ENCODE measurements around the gene CDK11B.

Gene CDK11B

DNA sequence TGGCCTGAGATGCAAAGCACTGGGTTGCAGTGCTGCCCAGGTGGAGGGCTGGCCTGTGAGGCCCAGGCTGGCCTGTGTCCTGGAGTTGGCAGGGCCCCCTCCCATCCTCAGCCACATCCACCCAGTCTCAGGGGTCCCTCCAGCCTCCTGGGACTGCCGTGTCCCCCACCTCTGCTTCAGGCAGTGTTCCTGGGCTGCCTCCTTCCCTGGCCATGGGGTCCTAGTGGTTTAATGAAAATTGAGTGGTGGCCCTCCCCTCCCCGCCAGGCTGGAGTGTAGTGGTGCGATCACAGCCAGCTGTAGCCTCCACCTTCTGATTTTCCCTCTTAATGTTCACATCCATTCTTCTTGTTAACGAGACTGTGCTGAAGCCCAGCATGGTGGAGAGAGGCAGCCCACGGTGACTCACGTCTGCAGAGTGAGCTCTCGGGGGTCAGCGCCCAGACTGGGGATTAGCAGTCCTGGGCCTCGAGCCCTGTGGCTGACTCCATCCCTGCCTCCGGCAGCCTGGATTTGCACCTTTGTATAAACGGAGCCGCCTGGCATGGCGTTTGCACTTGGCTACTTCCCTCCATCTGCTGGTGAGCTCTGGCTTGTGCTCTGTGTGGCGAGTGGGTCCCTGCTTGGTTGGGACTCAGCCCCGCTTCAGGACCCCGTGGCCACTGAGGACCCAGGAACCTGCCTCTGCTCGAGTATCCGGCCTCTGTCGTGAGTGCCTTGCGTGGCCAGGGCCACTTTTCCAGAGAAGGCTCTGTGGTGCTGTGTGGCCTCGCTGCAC, 36.6 kb downstream of the CDK11B start:
- H3K4me1 ChIP-seq (ENCODE audit: control insufficient read depth in 1 of 2, insufficient read depth in 1 of 2, low read depth in 1 of 2, low read length in 1 of 2) = peaks cover 0 to 1% of the 10 kb centered on the region in 2 experiments
- TF ChIP-seq, protein P1, sequence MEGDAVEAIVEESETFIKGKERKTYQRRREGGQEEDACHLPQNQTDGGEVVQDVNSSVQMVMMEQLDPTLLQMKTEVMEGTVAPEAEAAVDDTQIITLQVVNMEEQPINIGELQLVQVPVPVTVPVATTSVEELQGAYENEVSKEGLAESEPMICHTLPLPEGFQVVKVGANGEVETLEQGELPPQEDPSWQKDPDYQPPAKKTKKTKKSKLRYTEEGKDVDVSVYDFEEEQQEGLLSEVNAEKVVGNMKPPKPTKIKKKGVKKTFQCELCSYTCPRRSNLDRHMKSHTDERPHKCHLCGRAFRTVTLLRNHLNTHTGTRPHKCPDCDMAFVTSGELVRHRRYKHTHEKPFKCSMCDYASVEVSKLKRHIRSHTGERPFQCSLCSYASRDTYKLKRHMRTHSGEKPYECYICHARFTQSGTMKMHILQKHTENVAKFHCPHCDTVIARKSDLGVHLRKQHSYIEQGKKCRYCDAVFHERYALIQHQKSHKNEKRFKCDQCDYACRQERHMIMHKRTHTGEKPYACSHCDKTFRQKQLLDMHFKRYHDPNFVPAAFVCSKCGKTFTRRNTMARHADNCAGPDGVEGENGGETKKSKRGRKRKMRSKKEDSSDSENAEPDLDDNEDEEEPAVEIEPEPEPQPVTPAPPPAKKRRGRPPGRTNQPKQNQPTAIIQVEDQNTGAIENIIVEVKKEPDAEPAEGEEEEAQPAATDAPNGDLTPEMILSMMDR (IDR thresholded peaks at IDR 0.05) = no peak

DNA sequence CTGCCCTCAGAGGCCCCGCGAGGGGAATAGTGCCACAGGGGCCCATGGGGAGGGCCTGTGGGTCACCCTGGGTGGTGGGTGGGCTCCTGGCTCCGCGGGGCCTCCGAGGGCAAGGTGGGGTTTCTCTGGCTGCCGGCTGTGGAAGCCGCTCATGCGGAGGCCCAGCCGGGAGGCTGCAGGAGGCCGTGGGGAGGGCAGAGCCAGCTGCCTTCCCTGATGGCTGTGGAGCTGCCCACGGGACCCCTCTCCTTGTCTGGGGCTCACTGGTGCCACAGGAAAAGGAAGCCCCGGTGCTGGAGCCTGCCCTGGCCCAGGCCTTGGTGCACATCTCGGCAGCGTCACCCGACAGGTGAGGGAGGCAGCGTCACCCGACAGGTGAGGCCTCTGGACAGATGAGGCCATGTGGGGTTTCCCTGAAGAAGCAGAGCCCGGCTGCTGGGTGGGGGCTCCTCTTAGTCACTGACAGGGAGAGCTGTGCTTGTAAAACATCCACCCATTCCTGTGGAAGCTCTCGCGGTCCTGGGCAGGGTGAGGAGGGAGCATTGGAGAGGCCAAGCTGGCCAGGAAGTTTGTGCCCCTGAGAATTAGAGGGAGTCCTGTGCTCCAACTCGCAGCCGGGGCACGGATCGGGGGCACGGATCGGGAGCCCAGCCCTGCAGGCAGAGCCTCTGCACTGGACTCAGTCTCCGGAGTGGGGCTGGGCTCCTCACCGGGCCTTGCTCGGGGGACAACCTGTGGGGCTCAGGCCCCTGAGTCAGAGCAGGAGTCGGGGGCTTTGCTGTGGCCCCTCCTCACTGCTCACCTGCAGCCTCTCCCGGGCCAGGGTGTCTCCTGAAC, 37.4 kb downstream of the CDK11B start:
- H3K27ac ChIP-seq = no peak overlapping the region
- peaks cover 7 to 9% of the 10 kb centered on the region in 2 experiments for H3K4me1 ChIP-seq (ENCODE audit: control insufficient read depth in 1 of 2, insufficient read depth in 1 of 2, low read depth in 1 of 2, low read length in 1 of 2)
- H3K36me3 ChIP-seq = peaks cover 10% of the 10 kb centered on the region
- TF ChIP-seq, protein P1 (IDR thresholded peaks at IDR 0.05) = no peak
- H3K27me3 ChIP-seq = no peaks in the 10 kb centered on the region
- H3K9me3 ChIP-seq = no peaks in the 10 kb centered on the region
- H3K4me3 ChIP-seq (ENCODE audit: low read depth in 1 of 2, low read length in 1 of 2) = no peak overlapping the region

More for the DNA sequence above, 36.6 kb downstream of the CDK11B start:
- peaks cover 17% of the 10 kb centered on the region for H3K36me3 ChIP-seq
- H3K4me3 ChIP-seq (ENCODE audit: low read depth in 1 of 2, low read length in 1 of 2) = no peak overlapping the region
- H3K9me3 ChIP-seq = no peaks in the 10 kb centered on the region
- H3K27ac ChIP-seq = no peak overlapping the region
- H3K27me3 ChIP-seq = no peaks in the 10 kb centered on the region

DNA sequence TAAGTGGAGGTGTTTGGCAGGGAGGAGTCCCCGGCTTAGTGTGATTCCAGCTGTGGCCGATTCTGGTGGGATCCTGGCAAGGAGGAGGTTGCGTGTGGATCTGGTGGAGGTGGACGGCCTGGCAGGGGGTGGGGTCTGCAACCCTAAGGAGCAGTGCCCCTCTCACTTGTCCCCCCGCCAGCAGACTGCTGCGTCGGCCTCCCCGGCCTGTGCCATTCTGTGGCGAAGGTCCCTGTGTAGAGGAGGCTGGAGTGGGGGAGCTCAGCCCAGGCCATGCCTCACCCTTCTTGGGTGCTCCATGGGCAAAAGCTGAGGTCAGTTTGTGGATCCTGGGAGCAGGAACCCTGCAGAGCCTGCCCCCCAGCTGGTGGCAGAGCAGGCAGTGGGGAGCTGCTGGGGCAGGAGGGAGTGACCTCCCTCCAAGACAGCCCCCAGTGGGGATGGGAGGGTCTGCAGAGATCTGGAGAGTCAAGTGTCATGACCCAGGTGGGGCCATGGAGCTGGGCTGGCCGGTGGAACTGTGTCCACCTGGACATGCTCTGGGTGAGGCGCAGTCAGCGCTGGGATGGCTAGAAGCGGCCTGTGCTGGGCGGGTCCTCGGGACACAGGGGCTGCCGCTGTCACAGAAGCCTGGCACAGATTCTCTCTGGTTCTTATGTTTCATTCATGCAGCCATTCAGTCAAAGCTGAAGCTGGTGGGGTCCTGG, 38.2 kb downstream of the CDK11B start:
- Histone ChIP-seq H3K36me3 (peaks cover 8% of the 10 kb centered on the region), H3K4me1 (ENCODE audit: control insufficient read depth in 1 of 2, insufficient read depth in 1 of 2, low read depth in 1 of 2, low read length in 1 of 2) (peaks cover 10 to 12% of the 10 kb centered on the region in 2 experiments), H3K4me3 (ENCODE audit: low read depth in 1 of 2, low read length in 1 of 2) (no peak overlapping the region), H3K27ac (no peak overlapping the region), H3K27me3 (no peaks in the 10 kb centered on the region), H3K9me3 (no peaks in the 10 kb centered on the region)
- TF ChIP-seq, protein P1 (IDR thresholded peaks at IDR 0.05) = no peak

DNA sequence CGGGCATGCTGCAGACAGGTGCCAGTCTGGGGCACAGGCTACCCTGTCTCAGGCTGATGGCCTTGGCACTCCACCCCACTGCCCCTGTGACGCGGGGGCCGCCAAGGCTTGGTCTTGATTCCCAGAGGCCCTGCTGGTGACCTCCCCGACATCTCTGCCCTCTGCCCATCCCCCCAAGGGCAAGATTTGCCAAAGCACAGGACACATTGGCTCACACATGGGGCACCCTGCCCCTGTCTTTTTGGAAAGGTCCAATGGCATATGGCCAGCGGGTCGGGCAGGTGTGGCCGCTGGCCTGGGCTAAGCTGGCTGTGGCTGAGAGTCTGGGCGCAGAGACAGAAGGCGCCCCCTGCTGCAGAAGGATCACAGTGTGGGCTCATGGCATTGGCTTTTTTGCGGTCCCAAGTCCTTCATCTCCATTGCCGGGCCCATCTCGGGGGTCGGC, 38.9 kb downstream of the CDK11B start:
- TF ChIP-seq, protein P1 (IDR thresholded peaks at IDR 0.05) = no peak
- Histone ChIP-seq H3K36me3 (peaks cover 2% of the 10 kb centered on the region), H3K4me3 (ENCODE audit: low read depth in 1 of 2, low read length in 1 of 2) (no peak overlapping the region), H3K4me1 (ENCODE audit: control insufficient read depth in 1 of 2, insufficient read depth in 1 of 2, low read depth in 1 of 2, low read length in 1 of 2) (peaks cover 10 to 12% of the 10 kb centered on the region in 2 experiments), H3K27ac (no peak overlapping the region), H3K27me3 (no peaks in the 10 kb centered on the region), H3K9me3 (no peaks in the 10 kb centered on the region)

DNA sequence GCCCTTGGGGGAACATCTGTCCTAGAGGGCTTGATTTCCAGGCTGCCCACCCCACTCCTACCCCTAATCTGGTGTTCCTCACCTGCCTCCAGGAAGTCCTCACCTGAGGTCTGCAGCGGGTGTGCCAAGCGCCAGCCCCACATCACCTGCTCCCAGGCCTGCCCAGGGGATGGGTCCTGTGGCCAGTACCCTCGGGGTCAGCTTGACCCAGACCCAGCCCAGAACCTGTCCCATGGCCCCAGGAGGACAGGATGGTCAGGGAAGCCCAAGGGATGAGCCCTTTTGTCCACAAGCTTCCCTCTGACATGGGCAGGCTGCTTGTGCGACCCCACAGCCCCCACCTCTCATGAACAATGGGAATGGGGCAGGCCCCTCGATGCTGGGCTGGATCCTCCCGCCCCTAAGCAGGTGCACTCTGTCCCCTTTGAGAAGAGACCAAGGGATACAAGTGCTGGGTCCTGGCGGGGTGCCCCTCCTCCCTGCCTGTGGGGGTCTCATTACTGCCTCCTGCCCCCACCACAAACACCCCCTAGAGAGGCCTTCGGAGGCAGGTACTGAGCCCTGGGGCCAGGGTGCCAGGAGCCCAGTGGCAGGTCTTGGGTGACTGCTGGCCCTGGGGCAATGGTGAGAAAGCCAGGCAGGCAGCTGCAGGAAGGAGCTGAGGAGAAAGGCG, 40.3 kb downstream of the CDK11B start:
- Histone ChIP-seq H3K36me3 (no peaks in the 10 kb centered on the region), H3K27me3 (no peaks in the 10 kb centered on the region), H3K27ac (no peak overlapping the region), H3K4me1 (ENCODE audit: control insufficient read depth in 1 of 2, insufficient read depth in 1 of 2, low read depth in 1 of 2, low read length in 1 of 2) (peaks cover 23 to 26% of the 10 kb centered on the region in 2 experiments), H3K9me3 (no peaks in the 10 kb centered on the region), H3K4me3 (ENCODE audit: low read depth in 1 of 2, low read length in 1 of 2) (no peak overlapping the region)
- TF ChIP-seq, protein P1 (IDR thresholded peaks at IDR 0.05) = no peak

Data from neutrophil (primary cell).